WTC11 (cell line): ENCODE data around the gene EML6.

Source experiments
- GABPB1 ChIP-seq: sonication (generic); formaldehyde crosslinking; IDR thresholded peaks from 2 replicates; pipeline ENCODE4 v1.8.1; 2023; ENCODE audit warnings: mild to moderate bottlenecking, missing genetic modification reagents
- NFE2L1 ChIP-seq: sonication (generic); formaldehyde crosslinking; IDR thresholded peaks from 2 replicates; pipeline ENCODE4 v1.8.1; 2023; ENCODE audit warnings: missing genetic modification reagents
- ZNF138 ChIP-seq: sonication (generic); formaldehyde crosslinking; conservative IDR thresholded peaks from 2 replicates; pipeline ENCODE4 v1.8.1; 2022; ENCODE audit warnings: mild to moderate bottlenecking, moderate library complexity, missing genetic modification reagents
- TF ChIP-seq, protein P1 (sequence below): sonication (generic); formaldehyde crosslinking; IDR thresholded peaks from 2 replicates; pipeline ENCODE4 v1.8.0; 2022; ENCODE audit warnings: mild to moderate bottlenecking, missing genetic modification reagents
- TF ChIP-seq, protein P2 (sequence below): fragments of 200-600 bp; IDR thresholded peaks from 2 replicates; pipeline ENCODE4 v1.8.0; 2022; ENCODE audit warnings: antibody characterized with exemption

DNA sequence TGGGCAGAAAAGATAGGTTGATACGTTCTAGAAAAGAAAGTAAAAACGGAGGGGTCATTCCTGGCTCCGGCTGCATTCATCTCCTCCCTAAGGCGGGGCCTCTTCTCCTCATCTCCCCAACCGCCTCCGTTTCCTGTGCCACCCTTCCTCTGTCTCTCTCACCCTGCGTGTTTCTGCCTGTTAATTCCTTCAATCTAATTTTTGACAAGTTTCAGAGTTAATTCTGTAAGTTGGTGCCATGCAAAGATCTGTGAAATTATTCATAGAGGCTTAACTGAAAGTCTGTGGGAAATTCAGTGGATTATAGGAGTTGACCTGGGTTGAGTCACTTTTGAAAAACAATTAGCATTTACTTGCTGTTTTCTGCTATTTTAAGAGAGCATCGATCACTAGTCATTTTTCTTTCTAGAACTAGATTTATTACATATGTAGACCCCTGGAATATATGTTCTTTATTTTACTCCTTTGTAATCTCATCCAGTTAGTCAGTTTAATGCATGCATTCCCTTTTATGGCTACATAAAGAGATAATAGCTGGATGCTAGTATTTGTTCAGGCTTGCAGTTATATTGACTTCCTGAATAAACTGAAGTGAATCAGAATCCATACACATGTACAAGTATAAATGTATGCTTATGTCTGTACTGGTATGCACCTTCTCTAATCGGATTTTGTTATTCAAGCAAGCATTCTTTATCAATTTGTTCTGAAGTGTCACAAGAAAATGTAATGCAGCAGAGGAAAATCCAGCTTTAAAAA lies 91.1 kb downstream of the EML6 start:
- no peak for TF ChIP-seq NFE2L1
- no peak for TF ChIP-seq ZNF138 (CRISPR knock-in tag)
- TF ChIP-seq, protein P1, sequence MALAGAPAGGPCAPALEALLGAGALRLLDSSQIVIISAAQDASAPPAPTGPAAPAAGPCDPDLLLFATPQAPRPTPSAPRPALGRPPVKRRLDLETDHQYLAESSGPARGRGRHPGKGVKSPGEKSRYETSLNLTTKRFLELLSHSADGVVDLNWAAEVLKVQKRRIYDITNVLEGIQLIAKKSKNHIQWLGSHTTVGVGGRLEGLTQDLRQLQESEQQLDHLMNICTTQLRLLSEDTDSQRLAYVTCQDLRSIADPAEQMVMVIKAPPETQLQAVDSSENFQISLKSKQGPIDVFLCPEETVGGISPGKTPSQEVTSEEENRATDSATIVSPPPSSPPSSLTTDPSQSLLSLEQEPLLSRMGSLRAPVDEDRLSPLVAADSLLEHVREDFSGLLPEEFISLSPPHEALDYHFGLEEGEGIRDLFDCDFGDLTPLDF (CRISPR knock-in tag), result no peak
- TF ChIP-seq, protein P2, sequence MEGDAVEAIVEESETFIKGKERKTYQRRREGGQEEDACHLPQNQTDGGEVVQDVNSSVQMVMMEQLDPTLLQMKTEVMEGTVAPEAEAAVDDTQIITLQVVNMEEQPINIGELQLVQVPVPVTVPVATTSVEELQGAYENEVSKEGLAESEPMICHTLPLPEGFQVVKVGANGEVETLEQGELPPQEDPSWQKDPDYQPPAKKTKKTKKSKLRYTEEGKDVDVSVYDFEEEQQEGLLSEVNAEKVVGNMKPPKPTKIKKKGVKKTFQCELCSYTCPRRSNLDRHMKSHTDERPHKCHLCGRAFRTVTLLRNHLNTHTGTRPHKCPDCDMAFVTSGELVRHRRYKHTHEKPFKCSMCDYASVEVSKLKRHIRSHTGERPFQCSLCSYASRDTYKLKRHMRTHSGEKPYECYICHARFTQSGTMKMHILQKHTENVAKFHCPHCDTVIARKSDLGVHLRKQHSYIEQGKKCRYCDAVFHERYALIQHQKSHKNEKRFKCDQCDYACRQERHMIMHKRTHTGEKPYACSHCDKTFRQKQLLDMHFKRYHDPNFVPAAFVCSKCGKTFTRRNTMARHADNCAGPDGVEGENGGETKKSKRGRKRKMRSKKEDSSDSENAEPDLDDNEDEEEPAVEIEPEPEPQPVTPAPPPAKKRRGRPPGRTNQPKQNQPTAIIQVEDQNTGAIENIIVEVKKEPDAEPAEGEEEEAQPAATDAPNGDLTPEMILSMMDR, result no peak
- no peak for TF ChIP-seq GABPB1 (CRISPR knock-in tag)
